Measurements from ENCODE around the gene PRPF18. TPM values are rescaled to one million over a fixed set of nuclear protein-coding genes. Genes with fewer than 3 reads are reported as not detected.

PRPF18 gene
- total and polyA plus RNA-seq, 2 donors (not counting 1 experiment from before 2014, with no cell fraction given), result 12.2 to 28.9 TPM

DNA sequence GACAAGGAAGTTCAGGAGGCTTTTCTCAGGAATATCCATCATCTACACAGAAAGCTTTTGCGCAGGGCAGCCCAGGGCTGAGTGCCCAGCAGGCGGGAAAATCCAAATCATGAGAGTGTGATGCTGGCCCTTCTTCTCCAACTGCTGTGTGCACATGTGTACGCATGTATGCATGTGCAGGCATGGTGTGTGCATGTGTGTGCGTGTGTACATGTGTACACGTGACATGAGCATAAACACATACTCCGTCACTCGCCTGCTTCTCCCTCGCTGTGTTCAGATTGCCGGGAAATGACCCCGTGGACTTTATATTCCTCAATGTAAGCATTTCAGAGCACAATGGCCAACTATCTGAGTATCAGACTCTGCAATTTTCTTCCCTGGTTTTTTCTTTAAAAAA is 85.1 kb downstream of the PRPF18 start:
- Mint-ChIP-seq H3K27me3 (peaks cover 7% of the 10 kb centered on the region), H3K4me1 (no peaks in the 10 kb centered on the region), H3K27ac (no peak overlapping the region), H3K9me3 (ENCODE audit: insufficient read depth) (no peaks in the 10 kb centered on the region), H3K4me3 (no peak overlapping the region)
- DNase-seq (no peak), ATAC-seq (ENCODE audit: low read depth) (no peak)
- H3K36me3 ChIP-seq (replicated peaks in 1 of 2; ENCODE audit: control extremely low read depth in 1 of 2, control insufficient read depth in 1 of 2, extremely low read depth in 1 of 2, insufficient read depth in 2 of 2, low read length in 1 of 2), result no peaks in the 10 kb centered on the region
- H4K20me1 ChIP-seq (ENCODE audit: control insufficient read depth, insufficient read depth, low read length, poor library complexity, severe bottlenecking), result no peaks in the 10 kb centered on the region
- H3K27me3 ChIP-seq (replicated peaks in 1 of 4; ENCODE audit: control extremely low read depth in 1 of 4, control insufficient read depth in 3 of 4, insufficient read depth in 4 of 4, low read length in 3 of 4), result peaks cover 0 to 3% (median 0%) of the 10 kb centered on the region in 4 experiments
- intact Hi-C loops (cut with micrococcal nuclease), result no loop called here
- CTCF ChIA-PET, result no interaction called here
- H3K4me1 ChIP-seq (ENCODE audit: control insufficient read depth in 2 of 2, insufficient read depth in 2 of 2, low read length in 2 of 2), result no peaks in the 10 kb centered on the region
- H3K4me2 ChIP-seq (replicated peaks; ENCODE audit: low read depth, low read length, poor library complexity, severe bottlenecking), result no peak overlapping the region
- no peak overlapping the region for H3K9ac ChIP-seq (ENCODE audit: low read length)
- WGBS (ENCODE audit: insufficient coverage), result 100% methylated on average over 2 of the region's 10 CpGs
- POLR2A ChIA-PET, result no interaction called here
- H3K79me2 ChIP-seq (ENCODE audit: control insufficient read depth, insufficient read depth, low read length), result no peaks in the 10 kb centered on the region
- TF ChIP-seq, protein P1, sequence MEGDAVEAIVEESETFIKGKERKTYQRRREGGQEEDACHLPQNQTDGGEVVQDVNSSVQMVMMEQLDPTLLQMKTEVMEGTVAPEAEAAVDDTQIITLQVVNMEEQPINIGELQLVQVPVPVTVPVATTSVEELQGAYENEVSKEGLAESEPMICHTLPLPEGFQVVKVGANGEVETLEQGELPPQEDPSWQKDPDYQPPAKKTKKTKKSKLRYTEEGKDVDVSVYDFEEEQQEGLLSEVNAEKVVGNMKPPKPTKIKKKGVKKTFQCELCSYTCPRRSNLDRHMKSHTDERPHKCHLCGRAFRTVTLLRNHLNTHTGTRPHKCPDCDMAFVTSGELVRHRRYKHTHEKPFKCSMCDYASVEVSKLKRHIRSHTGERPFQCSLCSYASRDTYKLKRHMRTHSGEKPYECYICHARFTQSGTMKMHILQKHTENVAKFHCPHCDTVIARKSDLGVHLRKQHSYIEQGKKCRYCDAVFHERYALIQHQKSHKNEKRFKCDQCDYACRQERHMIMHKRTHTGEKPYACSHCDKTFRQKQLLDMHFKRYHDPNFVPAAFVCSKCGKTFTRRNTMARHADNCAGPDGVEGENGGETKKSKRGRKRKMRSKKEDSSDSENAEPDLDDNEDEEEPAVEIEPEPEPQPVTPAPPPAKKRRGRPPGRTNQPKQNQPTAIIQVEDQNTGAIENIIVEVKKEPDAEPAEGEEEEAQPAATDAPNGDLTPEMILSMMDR (IDR thresholded peaks at IDR 0.05), result no peak
- TF ChIP-seq EZH2 (IDR thresholded peaks at IDR 0.05; ENCODE audit: borderline replicate concordance, insufficient read depth, low read depth, low read length, poor library complexity, severe bottlenecking), result no peak
- no peak overlapping the region for H3K4me3 ChIP-seq (ENCODE audit: control extremely low read depth in 1 of 5, extremely low read depth in 1 of 5, insufficient read depth in 1 of 5, low read depth in 2 of 5, low read length in 4 of 5)
- no peak overlapping the region for H3K27ac ChIP-seq (ENCODE audit: low read length in 2 of 2)
- H2AFZ ChIP-seq (ENCODE audit: insufficient read depth, low read depth, low read length, poor library complexity, severe bottlenecking), result no peak overlapping the region
- H3K9me3 ChIP-seq (ENCODE audit: control extremely low read depth in 1 of 3, control insufficient read depth in 2 of 3, insufficient read depth in 1 of 3, low read length in 2 of 3), result no peaks in the 10 kb centered on the region

DNA sequence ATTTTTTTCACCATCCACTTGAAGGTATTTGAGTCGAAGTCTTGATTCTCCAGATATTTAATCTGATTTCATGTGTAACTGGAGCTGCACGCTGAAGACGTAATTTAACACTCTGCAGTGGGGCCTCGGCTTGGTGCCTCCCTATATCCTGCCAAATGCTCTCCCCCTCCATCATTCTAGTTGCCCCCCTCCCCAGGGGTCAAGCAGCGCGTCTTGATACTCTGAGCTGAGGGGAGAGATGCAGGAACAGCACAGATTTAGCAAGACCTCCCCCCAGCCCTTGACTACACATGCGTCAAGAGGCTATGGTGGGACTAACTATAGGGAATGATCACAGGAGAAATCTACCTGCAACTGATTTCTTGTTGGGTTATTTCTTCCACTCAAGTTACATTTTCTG is 85.8 kb downstream of the PRPF18 start:
- H3K4me1 Mint-ChIP-seq, result no peaks in the 10 kb centered on the region
- CTCF ChIA-PET, result no interaction called here
- no peaks in the 10 kb centered on the region for H3K4me1 ChIP-seq (ENCODE audit: control insufficient read depth in 2 of 2, insufficient read depth in 2 of 2, low read length in 2 of 2)
- peaks cover 14% of the 10 kb centered on the region for H3K27me3 Mint-ChIP-seq
- 94% methylated on average over 3 of the region's 7 CpGs for WGBS (ENCODE audit: insufficient coverage)
- no peak overlapping the region for H3K27ac ChIP-seq (ENCODE audit: low read length in 2 of 2)
- H3K9me3 ChIP-seq (ENCODE audit: control extremely low read depth in 1 of 3, control insufficient read depth in 2 of 3, insufficient read depth in 1 of 3, low read length in 2 of 3), result no peaks in the 10 kb centered on the region
- ATAC-seq (ENCODE audit: low read depth) (no peak), DNase-seq (no peak)
- H3K27me3 ChIP-seq (replicated peaks in 1 of 4; ENCODE audit: control extremely low read depth in 1 of 4, control insufficient read depth in 3 of 4, insufficient read depth in 4 of 4, low read length in 3 of 4), result peaks cover 0 to 3% (median 0%) of the 10 kb centered on the region in 4 experiments
- H3K36me3 ChIP-seq (replicated peaks in 1 of 2; ENCODE audit: control extremely low read depth in 1 of 2, control insufficient read depth in 1 of 2, extremely low read depth in 1 of 2, insufficient read depth in 2 of 2, low read length in 1 of 2), result no peaks in the 10 kb centered on the region
- POLR2A ChIA-PET, result no interaction called here
- TF ChIP-seq, protein P1 (IDR thresholded peaks at IDR 0.05), result no peak
- no peak for TF ChIP-seq EZH2 (IDR thresholded peaks at IDR 0.05; ENCODE audit: borderline replicate concordance, insufficient read depth, low read depth, low read length, poor library complexity, severe bottlenecking)
- no peak overlapping the region for H3K4me3 Mint-ChIP-seq
- no peak overlapping the region for H2AFZ ChIP-seq (ENCODE audit: insufficient read depth, low read depth, low read length, poor library complexity, severe bottlenecking)
- H3K27ac Mint-ChIP-seq, result no peak overlapping the region
- intact Hi-C loops (cut with micrococcal nuclease), result no loop called here
- H3K79me2 ChIP-seq (ENCODE audit: control insufficient read depth, insufficient read depth, low read length), result no peaks in the 10 kb centered on the region
- no peaks in the 10 kb centered on the region for H3K9me3 Mint-ChIP-seq (ENCODE audit: insufficient read depth)
- H3K4me3 ChIP-seq (ENCODE audit: control extremely low read depth in 1 of 5, extremely low read depth in 1 of 5, insufficient read depth in 1 of 5, low read depth in 2 of 5, low read length in 4 of 5), result no peak overlapping the region
- no peaks in the 10 kb centered on the region for H4K20me1 ChIP-seq (ENCODE audit: control insufficient read depth, insufficient read depth, low read length, poor library complexity, severe bottlenecking)
- no peak overlapping the region for H3K9ac ChIP-seq (ENCODE audit: low read length)
- no peak overlapping the region for H3K4me2 ChIP-seq (replicated peaks; ENCODE audit: low read depth, low read length, poor library complexity, severe bottlenecking)
